Activated naive CD4-positive, alpha-beta T cell treated with anti-CD3 and anti-CD28 coated beads, Interleukin-2, amount 50 U/mL, for 72 hours (primary cell): ENCODE data around the gene POLR3E. TPM values are rescaled to one million over a fixed set of nuclear protein-coding genes. Genes with fewer than 3 reads are reported as not detected.

ENCODE experiments used
- ATAC-seq, 2 donors: fragments of 150-1000 bp; cut with Tn5 transposase; 2 replicates each; pipeline ENCODE4 v1.10.0; 2021; ENCODE audit warnings: mild to moderate bottlenecking in 2 of 2, moderate library complexity in 2 of 2
- DNase-seq, 2 donors: peaks; one replicate each; pipeline ENCODE4 v3.0.0; 2021 to 2022; ENCODE audit warnings: low spot score in 2 of 2
- H3K27ac Mint-ChIP-seq, 2 donors: one replicate each; pipeline ENCODE4 v1.8.0; 2022; ENCODE audit warnings: mild to moderate bottlenecking in 2 of 2, mixed read lengths in 2 of 2
- H3K36me3 Mint-ChIP-seq, 2 donors: one replicate each; pipeline ENCODE4 v1.8.0; 2022; ENCODE audit warnings: mixed read lengths in 2 of 2
- H3K9me3 Mint-ChIP-seq, 2 donors: one replicate each; pipeline ENCODE4 v1.8.0; 2022; ENCODE audit warnings: mixed read lengths in 2 of 2
- total RNA-seq, 2 donors: library from RNA; stranded (reverse); gene quantifications; one replicate each; pipeline ENCODE4 v1.2.3, GENCODE V29; 2022

POLR3E gene
- total RNA-seq, 2 donors from 2014 or later, result 50.3 to 75.4 TPM

- Mint-ChIP-seq H3K36me3 (peaks cover 0 to 11% of the 10 kb centered on the region in 2 donors), H3K9me3 (no peaks in the 10 kb centered on the region), H3K27ac (peak overlapping the region; percentile 58 to 90)
- ATAC-seq (no peak), DNase-seq (peak in 1 of 2 donors; percentile 48)
These were observed 10.6 kb downstream of the POLR3E start for GRCh38 chr16:22307838-22308237.

DNA sequence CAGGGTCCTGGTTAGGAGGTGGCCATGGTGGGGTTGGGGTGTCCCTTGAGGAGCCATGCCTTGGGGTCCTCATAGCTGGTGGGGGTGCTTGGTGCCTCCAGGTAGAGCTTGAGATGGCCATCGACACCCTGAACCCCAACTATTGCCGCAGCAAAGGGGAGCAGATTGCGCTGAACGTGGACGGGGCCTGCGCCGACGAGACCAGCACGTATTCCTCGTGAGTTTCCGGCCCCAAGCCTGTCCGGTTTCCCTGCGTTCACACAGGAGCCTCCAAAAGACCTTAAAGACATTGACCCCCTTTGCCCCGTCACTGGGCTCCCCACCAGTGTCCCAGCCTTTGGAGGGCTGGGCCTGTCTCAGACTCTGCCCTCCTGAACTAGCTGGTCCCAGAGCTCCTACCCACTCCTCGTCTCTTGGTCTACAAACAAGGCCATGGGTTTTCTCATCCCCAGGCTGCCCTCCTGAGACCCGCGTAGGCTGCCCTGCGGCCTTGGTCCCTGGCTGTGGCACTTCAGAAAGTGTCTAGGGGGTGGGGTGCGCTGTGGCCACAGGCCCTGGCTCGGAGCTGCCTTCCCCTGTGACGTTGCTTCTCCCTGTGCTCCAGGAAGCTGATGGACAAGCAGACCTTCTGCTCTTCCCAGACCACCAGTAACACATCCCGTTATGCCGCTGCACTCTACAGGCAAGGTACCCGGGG lies 11.8 kb downstream of the POLR3E start:
- Mint-ChIP-seq H3K27ac (no peak overlapping the region), H3K36me3 (peaks cover 0 to 11% of the 10 kb centered on the region in 2 donors), H3K9me3 (no peaks in the 10 kb centered on the region)
- DNase-seq (no peak), ATAC-seq (no peak)

GRCh38 chr16:22311520-22311919 lies 14.3 kb downstream of the POLR3E start:
- no peak for DNase-seq
- Mint-ChIP-seq H3K36me3 (peaks cover 0 to 11% of the 10 kb centered on the region in 2 donors), H3K27ac (peak overlapping the region; percentile 50 to 88), H3K9me3 (no peaks in the 10 kb centered on the region)
- no peak for ATAC-seq

- H3K36me3 Mint-ChIP-seq, result peaks cover 0 to 8% of the 10 kb centered on the region in 2 donors
- no peak for ATAC-seq
- DNase-seq, result peak in 1 of 2 donors; percentile 35
- H3K27ac Mint-ChIP-seq, result peak overlapping the region; percentile 28 to 37
- no peaks in the 10 kb centered on the region for H3K9me3 Mint-ChIP-seq
These were observed 15.9 kb downstream of the POLR3E start for GRCh38 chr16:22312897-22313781.

GRCh38 chr16:22313876-22314470 lies 16.8 kb downstream of the POLR3E start:
- Mint-ChIP-seq H3K9me3 (no peaks in the 10 kb centered on the region), H3K36me3 (peaks cover 0 to 5% of the 10 kb centered on the region in 2 donors), H3K27ac (peak overlapping the region in 1 of 2 donors; percentile 28)
- DNase-seq (peak in 1 of 2 donors; percentile 49), ATAC-seq (no peak)

GRCh38 chr16:22314661-22315626 lies 17.7 kb downstream of the POLR3E start:
- DNase-seq (peak in 1 of 2 donors; percentile 21), ATAC-seq (peak in 1 of 2 donors; percentile 16)
- H3K36me3 Mint-ChIP-seq, result peaks cover 0 to 5% of the 10 kb centered on the region in 2 donors
- H3K9me3 Mint-ChIP-seq, result no peaks in the 10 kb centered on the region
- H3K27ac Mint-ChIP-seq, result peak overlapping the region; percentile 28 to 79

GRCh38 chr16:22315979-22316378 lies 18.8 kb downstream of the POLR3E start:
- DNase-seq, result no peak
- Mint-ChIP-seq H3K9me3 (no peaks in the 10 kb centered on the region), H3K36me3 (peaks cover 0 to 5% of the 10 kb centered on the region in 2 donors), H3K27ac (peak overlapping the region in 1 of 2 donors; percentile 55)
- ATAC-seq, result no peak

DNA sequence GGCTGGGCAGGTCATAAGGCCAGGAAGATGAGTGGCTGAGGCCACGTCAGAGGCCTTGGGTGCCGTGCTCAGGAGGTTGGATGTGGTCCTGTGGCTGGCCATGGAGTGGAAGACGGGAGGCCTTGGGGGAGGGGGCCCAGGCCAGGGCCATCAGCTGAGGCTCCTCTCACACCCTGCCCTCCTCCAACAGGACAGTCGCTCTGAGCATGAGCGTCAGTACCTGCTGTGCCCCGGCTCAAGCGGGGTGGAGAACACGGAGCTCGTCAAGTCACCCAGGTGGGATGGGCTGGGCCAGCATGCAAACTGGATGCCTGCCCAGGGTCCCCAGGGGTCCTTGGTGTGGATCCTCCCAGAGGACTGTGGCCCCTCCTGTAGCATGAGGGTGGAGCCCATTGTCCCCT lies 19.2 kb downstream of the POLR3E start:
- DNase-seq (no peak), ATAC-seq (no peak)
- Mint-ChIP-seq H3K36me3 (peaks cover 0 to 5% of the 10 kb centered on the region in 2 donors), H3K9me3 (no peaks in the 10 kb centered on the region), H3K27ac (peak overlapping the region in 1 of 2 donors; percentile 55)

- no peak for ATAC-seq
- no peak for DNase-seq
- H3K27ac Mint-ChIP-seq, result peak overlapping the region; percentile 47 to 69
- no peaks in the 10 kb centered on the region for H3K36me3 Mint-ChIP-seq
- no peaks in the 10 kb centered on the region for H3K9me3 Mint-ChIP-seq
These were observed 19.9 kb downstream of the POLR3E start for GRCh38 chr16:22317001-22317530.

- peak overlapping the region; percentile 47 to 69 for H3K27ac Mint-ChIP-seq
- H3K36me3 Mint-ChIP-seq, result no peaks in the 10 kb centered on the region
- no peaks in the 10 kb centered on the region for H3K9me3 Mint-ChIP-seq
- ATAC-seq (no peak), DNase-seq (no peak)
These were observed 20.4 kb downstream of the POLR3E start for GRCh38 chr16:22317625-22318024.

DNA sequence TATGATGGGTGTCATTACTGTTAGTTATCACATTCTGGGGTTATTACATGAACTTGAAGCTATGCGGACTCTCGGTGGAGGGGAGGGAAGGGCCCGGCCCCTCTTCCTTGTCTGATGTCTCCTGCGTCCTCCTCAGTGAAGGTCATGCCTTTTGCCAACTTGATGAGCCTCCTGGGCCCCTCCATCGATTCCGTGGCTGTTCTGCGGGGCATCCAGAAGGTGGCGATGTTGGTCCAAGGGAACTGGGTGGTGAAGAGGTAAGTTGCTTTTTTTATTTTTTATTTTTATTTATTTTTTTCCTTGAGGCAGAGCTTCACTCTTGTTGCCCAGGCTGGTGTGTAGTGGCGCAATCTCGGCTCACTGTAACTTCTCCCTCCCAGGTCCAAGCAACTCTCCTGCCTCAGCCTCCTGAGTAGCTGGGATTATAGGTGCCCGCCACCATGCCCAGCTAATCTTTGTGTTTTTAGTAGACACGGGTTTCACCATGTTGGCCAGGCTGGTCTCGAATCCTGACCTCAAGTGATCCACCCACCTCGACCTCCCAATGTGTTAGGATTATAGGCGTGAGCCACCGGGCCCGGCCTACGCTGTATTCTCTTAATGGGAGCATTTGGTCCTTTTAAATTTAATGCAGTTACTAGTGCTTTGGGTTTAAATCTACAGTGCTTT lies 21.6 kb downstream of the POLR3E start:
- Mint-ChIP-seq H3K27ac (no peak overlapping the region), H3K36me3 (no peaks in the 10 kb centered on the region), H3K9me3 (no peaks in the 10 kb centered on the region)
- DNase-seq (peak in 1 of 2 donors; percentile 80), ATAC-seq (peak in 1 of 2 donors; percentile 47)

DNA sequence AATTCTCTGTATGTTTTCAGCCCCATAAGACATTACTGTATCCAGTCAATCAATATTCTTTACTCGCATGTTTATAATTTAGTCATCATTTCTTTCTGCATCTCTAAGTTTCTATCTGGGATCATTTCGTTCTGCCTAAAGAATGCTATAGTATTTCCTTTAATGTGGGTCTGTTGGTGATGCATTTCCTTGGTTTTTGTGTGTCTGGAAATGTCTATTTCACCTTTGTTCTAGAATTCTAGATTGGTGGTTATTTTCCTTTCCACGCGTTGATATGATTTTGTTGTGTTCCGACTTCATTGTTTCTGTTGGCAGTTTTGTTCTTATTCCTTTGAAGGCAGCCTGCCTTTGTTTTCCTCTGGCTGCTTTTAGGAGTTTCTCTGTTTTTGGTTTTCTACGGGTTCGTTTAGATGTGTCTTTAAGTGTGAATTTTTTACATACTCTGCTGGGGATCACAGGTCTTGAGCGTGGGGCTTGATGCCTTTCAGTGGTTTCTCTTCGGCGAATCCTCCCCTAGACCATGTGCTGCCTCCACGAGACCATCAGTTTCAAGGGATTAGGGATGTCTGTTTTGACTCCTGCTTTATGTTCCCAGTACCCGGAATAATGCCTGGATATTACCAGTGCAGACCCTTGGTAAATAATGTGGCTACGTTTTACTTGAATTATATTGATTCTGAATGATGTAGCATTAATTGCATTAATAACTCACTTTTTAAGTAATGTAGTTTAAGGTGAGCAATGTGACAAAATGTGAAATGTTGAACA lies 23.5 kb downstream of the POLR3E start:
- Mint-ChIP-seq H3K36me3 (no peaks in the 10 kb centered on the region), H3K27ac (peak overlapping the region in 1 of 2 donors; percentile 14), H3K9me3 (no peaks in the 10 kb centered on the region)
- ATAC-seq, result no peak
- DNase-seq, result no peak

DNA sequence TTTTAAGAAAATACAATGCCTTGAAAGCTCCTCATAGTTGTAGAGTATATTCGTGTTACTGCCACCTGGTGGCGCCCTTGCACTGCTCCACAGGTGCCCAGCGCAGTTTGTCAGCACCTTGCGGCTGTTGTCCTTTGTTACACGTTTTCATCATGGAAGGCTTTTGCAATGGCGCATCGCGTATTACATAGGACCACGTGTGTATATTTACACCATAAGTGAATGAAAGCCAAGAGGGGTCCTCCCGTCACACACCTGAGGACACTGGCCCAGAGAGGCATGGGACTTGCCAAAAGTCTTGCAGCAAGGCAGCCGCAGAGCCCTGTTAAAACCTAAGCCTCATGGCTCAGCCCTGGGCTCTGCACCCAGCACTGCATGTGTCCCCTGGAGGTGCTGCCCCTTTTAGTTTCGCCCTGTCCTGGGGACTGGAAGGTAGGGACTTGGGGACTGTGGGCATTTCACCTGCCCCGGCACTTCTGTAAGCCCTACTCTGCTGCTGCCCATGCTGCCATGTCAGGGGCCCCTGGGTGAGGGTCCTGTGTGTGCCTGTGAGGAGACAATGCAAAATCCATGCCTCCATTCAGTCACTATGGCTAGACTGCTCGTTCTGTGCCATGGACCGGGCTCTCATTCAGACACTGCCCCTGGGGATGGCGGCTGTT lies 24.3 kb downstream of the POLR3E start:
- no peaks in the 10 kb centered on the region for H3K9me3 Mint-ChIP-seq
- peak; percentile 63 to 69 for DNase-seq
- ATAC-seq, result peak; percentile 68 to 78
- peak overlapping the region in 1 of 2 donors; percentile 14 for H3K27ac Mint-ChIP-seq
- no peaks in the 10 kb centered on the region for H3K36me3 Mint-ChIP-seq

GRCh38 chr16:22322021-22322471 lies 24.8 kb downstream of the POLR3E start:
- DNase-seq, result no peak
- H3K36me3 Mint-ChIP-seq, result no peaks in the 10 kb centered on the region
- no peak for ATAC-seq
- H3K9me3 Mint-ChIP-seq, result no peaks in the 10 kb centered on the region
- H3K27ac Mint-ChIP-seq, result peak overlapping the region in 1 of 2 donors; percentile 42
